HG02884 (cell line): Measurements from ENCODE around the gene USP24.
A peak's percentile ranks its signal among the peaks of the same experiment; 100 is the strongest.

Source experiments
- ATAC-seq: cut with Tn5 transposase; IDR thresholded peaks from one replicate; pipeline ENCODE4 v1.9.1; 2021; ENCODE audit warnings: mild to moderate bottlenecking, moderate library complexity; ENCODE audit not compliant: unreplicated experiment

The USP24 gene

DNA sequence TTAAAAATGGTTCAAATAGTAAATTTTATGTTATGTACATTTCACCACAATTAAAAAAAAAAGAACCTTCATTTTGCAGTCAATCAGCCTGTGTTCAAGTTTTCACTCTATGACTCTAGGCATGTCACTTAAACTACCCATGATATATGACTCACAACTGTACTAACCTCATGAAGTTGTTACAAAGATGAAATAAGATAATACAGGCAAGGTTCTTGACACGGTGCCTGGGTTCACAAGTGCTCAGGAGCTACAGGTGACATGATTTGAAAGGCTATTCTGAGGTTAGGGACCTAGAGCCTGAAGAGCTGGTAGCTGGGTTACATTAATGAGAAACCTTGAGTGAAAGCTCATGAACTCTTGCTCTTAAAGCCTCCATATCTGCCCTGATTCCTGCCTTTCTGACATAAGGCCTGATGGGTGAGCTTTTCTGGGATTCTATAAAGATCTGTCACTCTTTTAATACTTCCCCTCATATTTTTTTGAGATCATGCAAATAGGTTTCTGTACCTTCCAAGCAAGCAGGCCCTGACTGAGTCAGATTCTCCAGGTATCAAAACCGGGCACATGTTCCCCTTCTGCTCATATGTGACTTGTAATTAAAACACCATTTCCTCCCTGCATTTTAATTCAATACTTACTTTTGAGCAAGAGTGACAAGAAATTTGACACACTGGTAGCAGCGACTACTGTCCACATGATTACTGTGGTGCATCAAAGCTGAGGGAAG lies 141.8 kb downstream of the USP24 start:
- peak; percentile 87 for ATAC-seq

DNA sequence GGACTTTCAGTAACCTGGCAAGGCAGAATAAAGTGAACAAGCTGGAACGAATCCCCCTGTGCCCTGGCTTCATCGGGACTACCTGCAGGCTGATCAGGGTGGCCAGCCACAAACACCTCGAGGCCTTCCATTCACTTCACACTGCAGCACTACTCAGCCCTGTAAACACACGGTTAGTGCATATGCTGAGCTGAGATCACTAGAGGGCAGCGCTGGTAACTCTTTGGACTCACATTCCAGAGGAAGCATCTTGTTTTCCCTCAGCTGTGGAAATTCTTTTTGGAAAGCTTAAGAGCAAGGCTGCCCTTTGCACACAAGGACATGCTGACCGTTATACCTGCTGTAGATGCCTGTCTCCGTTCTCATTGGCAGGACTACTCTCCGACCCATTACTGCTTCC lies 143.7 kb downstream of the USP24 start:
- no peak for ATAC-seq

DNA sequence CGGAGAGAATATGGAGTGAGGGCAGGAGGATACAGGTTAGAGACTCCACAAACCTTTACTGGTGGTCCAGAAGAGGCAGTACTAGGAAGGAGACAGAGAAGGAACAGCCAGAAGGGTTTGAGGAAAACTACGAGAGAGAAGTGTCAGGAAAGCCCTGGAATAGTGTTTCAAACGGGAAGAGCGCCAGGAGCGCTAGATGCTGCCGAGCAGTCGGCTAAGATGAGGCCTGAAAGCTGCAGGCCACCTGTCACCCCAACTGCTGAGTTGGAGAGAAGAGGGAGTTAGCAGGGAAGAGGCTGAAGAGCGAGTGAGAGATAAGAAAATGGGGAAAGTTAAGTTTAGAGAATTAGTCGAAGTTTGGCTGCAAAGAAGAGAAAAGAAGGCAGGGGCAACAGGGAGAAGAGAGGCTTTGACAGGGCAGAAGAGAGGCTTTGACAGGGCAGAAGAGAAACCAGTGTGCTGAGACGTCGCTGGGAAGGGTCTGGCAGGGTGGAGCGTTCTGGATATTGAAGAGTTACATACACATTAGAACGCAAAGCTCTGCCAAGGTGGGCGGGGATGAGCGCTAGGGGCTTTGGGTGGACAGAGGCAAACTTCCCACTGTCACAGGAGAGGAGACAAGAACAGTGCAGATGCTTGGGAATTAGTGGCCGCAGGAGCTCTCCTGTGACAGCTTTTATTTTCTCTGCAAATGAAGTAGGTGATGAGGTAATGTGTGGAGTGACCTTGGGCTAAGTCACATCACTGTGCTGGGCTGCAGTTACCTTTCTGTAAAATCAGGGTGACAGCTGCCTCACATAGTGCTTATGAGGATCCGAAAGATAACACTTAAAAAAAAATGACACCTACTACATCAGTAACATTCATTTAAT lies 144.6 kb downstream of the USP24 start:
- no peak for ATAC-seq

DNA sequence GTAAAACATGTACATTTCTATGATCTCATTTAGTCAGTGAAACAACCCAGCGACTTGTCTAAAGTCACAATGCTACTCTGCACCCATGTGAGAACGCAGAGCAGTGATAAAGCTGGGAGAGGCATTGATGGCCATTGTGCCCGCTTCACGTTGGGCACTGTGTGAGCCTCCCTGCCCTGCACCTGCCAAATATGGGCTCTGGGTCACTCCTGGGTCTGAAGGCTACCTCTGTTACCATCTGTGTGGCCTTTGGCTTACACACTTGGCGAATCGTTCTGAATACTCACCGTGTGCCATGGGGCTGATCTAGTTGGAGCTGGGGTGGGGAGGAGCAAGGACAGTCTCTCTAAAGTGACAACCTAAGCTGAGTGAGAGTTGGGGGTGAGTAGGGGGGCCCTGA lies 145.9 kb downstream of the USP24 start:
- ATAC-seq = no peak

DNA sequence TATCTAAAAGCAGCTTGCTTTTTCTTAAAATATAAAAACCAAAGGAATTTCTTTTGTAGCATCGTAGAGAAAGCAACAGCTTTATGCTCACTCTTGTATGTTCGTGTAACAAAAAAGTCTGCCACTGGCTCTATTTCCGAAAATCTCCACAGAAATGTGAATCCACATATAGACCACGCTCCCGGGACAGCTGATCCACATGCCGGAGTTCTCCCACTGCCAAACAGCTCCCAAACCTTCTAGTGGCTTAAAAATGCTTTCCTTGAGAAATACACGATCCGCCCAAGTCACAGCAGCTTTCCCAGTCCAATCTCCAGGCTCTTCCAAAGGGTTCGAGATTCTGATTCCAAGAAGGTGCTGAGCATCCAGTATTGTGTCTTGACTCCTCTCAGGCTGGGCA lies 146.5 kb downstream of the USP24 start:
- ATAC-seq = no peak

DNA sequence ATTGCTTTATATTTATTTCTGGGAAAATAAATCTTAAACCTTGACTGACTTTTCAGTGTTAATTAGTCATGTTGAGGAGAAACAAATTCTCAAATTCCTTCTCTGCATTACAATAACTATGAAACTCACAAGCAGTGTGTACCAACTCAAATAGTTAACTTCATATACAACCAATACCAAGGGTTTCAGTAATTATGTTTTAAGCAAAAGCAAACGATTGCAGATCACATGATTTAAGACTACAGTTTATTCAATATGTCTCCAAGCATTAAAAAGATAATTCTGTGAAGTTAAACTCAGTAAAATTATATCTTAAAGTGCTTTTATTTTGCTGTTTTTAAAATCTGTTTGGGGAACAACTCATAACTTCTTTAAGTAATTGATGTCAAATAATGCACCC lies 147.2 kb downstream of the USP24 start:
- ATAC-seq = no peak

DNA sequence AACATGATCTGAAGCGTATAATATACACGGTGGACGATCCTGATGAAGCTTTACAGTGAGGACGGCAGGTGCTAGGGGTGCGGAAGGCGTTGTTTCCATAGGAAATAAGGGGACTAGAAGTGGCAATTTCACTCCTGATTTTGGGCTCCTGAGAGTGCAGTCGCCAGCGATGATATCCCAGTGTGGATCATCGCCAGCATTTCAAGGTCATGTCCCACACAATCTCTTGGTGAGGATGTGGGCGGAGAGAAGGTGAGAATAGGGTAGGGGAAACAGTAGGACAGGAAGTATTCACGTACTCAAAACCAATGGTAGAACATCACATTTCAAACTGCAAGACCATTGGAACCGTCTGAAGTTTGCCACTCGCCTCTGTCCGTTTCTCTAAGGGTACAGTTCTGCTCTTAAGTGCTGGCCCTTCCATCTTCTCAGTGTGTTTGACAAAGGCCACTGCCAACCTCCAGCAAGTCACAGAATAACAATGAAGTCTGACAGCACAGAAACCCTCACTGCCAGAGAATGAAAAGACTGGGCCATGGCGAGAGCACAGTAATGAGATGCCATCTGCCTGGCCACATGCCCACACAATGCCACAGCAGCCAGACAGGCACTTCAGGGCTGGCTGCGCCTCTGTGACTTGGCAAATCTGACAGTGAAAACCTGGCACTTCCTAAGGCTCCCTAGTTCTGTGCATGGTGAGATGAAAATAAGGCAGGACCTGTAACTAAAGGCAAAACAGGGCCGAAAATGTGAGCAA lies 148.0 kb downstream of the USP24 start:
- ATAC-seq = no peak

DNA sequence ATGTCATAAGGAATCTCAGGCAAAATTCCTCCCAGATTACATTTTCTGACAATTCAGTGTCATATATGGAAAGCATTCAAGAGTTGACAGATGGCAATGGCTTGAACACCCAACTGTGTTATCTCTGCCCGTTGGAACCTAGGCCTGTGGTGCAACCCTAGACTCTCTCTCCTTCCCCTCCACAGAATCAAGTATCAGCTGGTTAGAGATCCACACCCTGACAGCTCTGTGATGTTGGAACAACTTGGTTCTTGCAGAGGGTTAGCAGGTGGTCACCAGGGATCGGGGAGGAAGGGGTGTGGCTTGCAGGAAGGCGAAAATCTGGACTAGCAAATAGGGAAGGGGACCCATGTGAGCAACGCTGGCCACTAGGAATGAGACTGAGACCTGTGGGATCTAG lies 149.5 kb downstream of the USP24 start:
- no peak for ATAC-seq

DNA sequence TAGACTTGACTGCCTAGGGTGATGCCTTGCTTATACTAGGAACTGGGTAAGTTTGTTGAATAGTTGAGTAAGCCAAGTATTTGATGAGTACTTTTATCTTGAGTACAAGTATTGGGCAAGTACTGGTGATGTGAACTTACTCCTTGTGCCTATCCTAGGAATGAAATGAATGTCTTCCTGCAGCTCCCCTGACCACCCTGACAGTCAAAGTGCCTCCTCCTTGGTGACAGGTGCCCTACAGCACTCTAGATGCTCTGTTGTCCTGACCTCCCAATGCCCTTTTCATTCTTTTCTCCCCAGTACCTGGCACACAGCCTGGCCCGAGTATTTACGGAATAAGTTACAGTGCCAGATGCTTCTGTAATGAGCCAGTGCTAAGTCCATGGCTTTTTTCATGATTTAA lies 150.3 kb downstream of the USP24 start:
- no peak for ATAC-seq

DNA sequence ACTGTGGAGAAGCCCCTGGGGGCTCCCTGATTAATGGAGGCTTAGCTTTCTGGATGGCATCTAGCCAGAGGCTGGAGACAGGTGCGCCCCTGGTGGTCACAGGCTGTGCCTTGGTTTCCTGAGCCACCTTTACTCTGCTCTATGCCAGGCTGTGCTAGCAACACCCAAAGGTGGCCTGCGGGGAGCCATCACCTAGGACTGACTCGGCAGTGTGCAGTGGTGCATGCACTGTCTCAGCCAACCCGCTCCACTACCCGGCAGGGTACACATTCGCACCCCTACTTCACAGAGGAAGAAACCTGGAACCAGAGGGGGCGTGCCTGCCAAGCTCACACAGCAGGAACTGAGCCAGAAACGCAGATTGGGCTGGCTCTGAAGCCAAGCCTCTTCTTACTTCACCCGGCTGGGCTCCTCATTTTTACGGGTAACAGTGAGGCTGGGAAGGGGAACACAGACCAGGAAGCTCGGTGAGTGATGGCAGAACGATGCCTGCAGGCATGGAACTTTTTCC lies 151.0 kb downstream of the USP24 start:
- ATAC-seq = no peak

DNA sequence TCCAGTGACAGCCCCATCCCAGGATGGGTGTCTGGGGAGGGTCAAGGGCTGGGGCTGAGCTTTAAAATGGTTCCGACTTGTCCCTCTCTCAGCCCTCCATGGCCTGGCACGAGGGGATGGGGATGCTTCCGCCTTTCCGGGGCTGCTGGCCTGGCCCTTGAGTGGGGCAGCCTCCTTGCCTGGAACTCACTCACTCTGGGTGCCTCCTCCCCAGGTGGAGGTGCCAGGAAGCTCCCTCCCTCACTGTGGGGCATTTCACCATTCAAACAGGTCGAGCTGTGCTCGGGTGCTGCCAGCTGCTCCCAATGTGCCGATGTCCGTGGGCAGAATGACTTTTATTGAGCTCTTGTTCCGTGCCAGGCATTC lies 151.6 kb downstream of the USP24 start:
- ATAC-seq = no peak

DNA sequence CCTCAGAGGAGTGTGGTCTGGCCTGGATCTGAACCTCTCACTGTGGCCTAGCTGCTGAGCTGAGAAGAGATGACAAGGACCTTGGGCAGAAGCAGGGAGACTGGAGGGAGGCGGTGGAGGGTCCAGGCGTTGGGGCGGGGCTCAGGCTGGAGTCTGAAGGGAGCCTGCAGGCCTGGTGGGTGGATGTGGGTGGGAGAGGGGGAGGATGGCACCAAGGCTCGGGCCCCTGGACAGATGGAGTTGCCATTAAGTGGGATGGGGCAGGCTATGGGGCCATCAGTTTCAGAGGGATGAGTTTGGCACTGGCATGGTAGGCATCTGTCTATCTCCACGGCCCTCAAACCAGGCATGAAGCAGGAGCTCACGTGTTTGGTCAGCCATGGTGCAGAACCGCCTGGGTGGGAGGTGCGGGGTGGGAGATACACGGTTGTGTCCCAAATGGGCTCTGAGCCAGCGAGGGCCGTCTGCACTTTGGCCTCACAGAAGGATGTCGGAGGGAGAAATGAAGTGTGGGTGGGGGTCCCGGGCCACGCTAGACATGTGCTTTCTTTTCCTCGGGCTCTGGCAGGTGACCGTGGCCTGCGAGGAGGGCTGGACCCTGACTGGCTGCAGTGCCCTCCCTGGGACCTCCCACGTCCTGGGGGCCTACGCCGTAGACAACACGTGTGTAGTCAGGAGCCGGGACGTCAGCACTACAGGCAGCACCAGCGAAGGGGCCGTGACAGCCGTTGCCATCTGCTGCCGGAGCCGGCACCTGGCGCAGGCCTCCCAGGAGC lies 152.2 kb downstream of the USP24 start:
- no peak for ATAC-seq

DNA sequence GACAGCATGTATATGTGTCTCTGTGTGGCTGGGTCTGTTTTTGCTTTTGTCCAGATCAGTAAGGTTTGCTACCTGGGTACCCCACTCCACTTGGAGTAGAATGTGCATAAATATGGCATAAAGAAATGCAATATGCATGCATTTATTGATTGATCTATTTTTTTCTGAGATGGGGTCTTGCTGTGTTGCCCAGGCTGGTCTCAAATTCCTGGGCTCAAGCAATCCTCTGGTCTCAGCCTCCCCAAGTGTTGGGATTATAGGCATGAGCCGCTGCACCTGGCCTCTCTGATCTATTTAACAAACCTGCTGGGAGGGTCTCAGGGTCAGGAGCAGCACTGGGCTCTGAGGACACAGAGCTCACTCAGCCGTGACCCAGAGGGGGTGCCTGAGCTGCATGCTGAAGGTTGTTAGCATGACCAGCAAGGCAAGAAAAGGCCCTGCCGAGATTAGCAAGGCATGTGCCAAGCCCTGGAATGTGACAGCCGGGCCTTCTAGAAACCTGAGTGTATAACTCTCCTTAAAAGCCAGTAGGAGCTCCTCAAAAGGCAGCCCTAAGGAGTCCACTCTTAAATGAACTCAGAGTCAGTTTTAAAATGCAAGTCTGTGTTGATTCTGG lies 153.3 kb downstream of the USP24 start:
- ATAC-seq = no peak

DNA sequence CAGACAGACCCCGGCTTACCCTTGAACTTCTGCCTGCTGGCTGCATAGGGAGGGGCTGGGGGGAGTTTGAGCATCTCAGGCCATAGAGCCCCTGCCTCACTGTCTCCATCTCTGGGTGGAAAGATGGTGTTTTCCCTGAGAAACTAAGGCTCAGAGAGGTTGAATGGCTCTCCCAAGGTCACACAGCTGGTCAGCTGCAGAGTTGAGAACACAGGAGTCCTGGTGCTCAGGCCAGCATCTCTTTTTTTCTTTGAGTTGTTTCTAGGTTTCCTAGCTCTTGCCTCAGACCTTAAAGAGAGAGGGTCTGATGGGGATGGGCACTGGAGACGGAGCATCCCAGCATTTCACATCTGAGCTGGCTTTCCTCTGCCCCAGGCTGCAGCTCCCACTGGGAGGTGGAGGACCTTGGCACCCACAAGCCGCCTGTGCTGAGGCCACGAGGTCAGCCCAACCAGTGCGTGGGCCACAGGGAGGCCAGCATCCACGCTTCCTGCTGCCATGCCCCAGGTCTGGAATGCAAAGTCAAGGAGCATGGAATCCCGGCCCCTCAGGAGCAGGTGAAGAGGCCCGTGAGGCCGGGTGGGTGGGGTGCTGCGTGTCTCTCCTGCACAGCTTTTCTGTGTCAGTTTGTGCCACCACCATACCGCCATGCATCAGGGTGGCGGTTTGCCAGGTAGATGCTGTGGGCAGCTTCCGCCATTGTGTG lies 154.0 kb downstream of the USP24 start:
- no peak for ATAC-seq

DNA sequence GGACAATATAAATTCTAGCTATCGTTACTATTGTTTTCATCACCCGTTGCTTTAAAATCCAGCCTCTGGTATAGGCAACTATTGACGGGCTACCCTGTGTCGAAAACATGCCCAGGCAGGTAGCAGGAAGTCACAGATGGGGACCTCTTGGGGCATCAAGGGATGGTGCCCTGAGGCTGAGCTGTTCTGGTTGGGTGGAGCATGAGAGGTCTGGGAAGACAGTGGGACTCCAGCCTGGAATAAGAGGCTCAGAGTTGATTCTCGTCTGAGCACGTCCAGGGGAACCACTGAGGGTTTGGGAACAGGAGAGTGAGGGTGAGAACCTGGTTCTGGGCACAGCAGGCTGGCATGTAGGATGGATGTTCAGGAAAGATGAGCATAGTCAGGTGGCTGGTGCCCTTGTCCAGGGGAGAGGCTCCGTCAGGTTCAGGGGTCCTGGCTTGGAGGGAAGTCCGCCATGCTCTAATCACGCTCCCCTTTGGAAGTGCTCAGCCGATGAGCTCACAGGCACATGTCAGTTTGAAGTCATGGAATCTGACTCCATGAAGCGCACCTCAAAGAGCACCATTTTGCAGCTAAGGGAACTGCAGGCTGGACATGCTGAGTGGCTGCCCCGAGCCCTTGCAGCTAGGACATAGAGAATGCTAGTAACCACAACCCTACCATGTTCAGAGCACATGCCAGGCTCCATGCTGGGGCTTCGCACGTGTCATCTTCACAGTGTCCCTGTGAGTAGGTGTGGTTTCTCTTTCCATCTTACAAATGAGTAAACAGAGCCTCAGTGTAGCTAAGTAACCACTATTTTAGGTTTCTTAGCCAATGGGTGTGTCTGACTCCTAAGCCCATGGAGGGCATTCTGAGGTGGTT lies 154.8 kb downstream of the USP24 start:
- ATAC-seq = no peak

DNA sequence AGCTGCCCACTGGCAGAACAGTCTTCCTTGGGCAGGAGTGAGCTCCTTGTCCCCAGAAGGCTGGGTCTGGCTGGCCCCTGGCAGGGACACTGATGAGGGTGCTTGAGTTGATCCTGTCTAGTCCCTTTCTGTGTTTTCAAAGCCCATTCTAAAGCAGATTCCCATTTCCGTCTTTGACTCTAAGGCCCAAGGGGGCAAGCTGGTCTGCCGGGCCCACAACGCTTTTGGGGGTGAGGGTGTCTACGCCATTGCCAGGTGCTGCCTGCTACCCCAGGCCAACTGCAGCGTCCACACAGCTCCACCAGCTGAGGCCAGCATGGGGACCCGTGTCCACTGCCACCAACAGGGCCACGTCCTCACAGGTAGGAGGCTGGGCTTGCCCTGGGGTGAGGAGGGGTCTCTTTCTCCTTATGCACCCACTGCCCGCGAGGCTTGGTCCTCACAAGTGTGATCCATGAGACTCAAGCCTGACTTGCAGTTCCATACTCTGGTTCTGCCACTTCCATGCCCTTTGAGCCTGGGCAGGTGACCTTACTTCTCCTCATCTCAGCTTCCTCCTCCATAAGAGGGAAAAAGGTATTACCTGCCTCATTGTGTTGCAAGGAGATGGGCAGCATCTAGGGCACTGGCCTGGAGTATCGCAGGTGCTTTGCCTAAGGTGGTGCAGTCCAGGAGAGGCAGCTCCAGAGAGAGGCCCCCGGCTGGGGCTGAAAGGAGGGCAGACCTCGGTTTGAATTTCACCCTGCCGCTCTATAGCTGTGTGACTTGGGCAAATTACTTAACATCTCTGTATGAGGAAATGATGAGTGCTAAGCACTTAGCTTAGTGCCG lies 155.6 kb downstream of the USP24 start:
- no peak for ATAC-seq

DNA sequence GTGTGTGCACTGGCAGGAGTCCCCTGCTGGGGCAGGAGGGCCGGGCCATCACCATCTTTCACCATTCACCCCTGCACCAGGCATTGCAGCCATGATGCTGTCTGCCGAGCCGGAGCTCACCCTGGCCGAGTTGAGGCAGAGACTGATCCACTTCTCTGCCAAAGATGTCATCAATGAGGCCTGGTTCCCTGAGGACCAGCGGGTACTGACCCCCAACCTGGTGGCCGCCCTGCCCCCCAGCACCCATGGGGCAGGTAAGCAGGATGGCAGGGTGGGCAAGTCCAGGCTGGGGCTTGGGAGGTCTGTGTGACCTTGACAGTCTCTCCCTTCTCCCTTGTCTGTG lies 157.2 kb downstream of the USP24 start:
- no peak for ATAC-seq
